ENCODE results near the gene DOLPP1. TPM values are rescaled to one million over a fixed set of nuclear protein-coding genes. Genes with fewer than 3 reads are reported as not detected.

Gene DOLPP1
- total RNA-seq, 1 donor: 10.5 TPM

DNA sequence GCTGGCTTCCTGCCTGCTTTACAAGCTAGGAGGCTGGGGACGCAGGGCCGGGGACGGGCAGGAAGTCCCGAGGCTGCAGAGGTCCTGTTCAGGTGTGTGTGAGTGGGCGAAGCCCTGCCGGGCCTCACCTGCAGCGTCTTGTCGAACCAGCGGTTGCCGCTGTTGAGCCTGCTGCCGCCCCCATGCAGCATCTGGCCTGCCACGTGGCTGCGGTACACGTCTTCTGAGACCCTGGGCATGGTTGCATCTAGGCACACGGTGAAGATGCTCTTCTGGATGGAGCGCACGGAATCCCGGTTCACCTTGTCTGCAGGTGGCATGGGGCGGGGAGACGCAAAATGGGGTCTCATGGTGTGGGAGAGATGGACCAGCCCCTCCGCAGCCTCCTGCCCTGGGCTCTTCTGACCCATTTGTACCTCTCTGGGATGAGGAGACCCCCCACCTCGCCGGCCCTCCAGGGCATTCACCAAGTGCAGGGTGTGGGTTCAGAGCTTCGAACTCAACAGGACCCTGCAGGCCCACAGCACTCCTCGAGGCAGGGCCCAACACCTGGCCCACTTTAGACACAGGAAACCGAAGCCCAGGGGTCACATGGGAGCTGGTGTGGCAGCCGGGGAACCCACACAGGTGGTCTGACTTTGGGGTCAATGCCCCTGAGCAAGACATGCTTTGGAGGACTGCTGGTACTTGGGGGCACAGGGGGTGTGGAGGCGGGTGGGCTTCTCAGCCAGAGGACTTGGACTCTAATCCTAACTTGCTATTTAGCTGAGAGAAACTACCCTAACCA, 19.7 kb downstream of the DOLPP1 start:
- no peak overlapping the region for H3K27ac ChIP-seq (ENCODE audit: low read depth, low read length)
- H3K4me1 ChIP-seq (ENCODE audit: insufficient read depth, low read length): no peaks in the 10 kb centered on the region
- TF ChIP-seq, protein P1, sequence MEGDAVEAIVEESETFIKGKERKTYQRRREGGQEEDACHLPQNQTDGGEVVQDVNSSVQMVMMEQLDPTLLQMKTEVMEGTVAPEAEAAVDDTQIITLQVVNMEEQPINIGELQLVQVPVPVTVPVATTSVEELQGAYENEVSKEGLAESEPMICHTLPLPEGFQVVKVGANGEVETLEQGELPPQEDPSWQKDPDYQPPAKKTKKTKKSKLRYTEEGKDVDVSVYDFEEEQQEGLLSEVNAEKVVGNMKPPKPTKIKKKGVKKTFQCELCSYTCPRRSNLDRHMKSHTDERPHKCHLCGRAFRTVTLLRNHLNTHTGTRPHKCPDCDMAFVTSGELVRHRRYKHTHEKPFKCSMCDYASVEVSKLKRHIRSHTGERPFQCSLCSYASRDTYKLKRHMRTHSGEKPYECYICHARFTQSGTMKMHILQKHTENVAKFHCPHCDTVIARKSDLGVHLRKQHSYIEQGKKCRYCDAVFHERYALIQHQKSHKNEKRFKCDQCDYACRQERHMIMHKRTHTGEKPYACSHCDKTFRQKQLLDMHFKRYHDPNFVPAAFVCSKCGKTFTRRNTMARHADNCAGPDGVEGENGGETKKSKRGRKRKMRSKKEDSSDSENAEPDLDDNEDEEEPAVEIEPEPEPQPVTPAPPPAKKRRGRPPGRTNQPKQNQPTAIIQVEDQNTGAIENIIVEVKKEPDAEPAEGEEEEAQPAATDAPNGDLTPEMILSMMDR (IDR thresholded peaks at IDR 0.05; ENCODE audit: extremely low read depth, low read depth, low read length): no peak
- peaks cover 11% of the 10 kb centered on the region for H3K36me3 ChIP-seq (ENCODE audit: insufficient read depth, low read length)
- no peak overlapping the region for H3K4me2 ChIP-seq (ENCODE audit: insufficient read depth, low read length)
- DNase-seq (ENCODE audit: insufficient read length, low spot score, missing footprints): peak; percentile 49
- no peaks in the 10 kb centered on the region for H3K79me2 ChIP-seq (ENCODE audit: insufficient read depth, low read length)
- H4K20me1 ChIP-seq (ENCODE audit: insufficient read depth, low read length): no peaks in the 10 kb centered on the region
- no peak overlapping the region for H2AFZ ChIP-seq (ENCODE audit: low read length)
- H3K9me3 ChIP-seq (ENCODE audit: low read depth, low read length): no peaks in the 10 kb centered on the region
- H3K4me3 ChIP-seq (ENCODE audit: insufficient read depth, low read length): no peak overlapping the region
- no peaks in the 10 kb centered on the region for H3K27me3 ChIP-seq (ENCODE audit: insufficient read depth, low read length)

DNA sequence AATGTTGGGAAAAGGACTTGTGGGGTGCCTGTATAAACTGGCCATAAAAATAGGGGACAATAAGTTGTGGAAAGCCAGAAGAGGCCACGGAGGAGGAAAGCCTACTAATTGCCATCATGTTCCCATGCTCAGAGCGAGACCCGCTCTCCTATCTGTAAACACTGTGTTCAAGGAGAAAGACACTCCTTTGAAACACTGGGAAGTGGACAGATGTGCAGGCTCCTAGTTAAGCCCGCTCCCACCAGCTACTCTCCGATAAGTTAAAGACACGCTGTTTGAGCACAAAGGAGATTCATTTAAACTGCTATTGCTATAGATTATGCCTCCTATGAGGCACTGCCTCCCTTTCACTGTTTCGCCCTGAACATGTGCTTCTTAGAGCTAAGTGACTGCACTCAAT, 20.4 kb downstream of the DOLPP1 start:
- Histone ChIP-seq H3K9me3 (ENCODE audit: low read depth, low read length) (no peaks in the 10 kb centered on the region), H3K27me3 (ENCODE audit: insufficient read depth, low read length) (no peaks in the 10 kb centered on the region), H3K27ac (ENCODE audit: low read depth, low read length) (no peak overlapping the region), H2AFZ (ENCODE audit: low read length) (no peak overlapping the region), H3K79me2 (ENCODE audit: insufficient read depth, low read length) (no peaks in the 10 kb centered on the region), H4K20me1 (ENCODE audit: insufficient read depth, low read length) (no peaks in the 10 kb centered on the region), H3K36me3 (ENCODE audit: insufficient read depth, low read length) (peaks cover 5% of the 10 kb centered on the region), H3K4me1 (ENCODE audit: insufficient read depth, low read length) (no peaks in the 10 kb centered on the region), H3K4me3 (ENCODE audit: insufficient read depth, low read length) (no peak overlapping the region), H3K4me2 (ENCODE audit: insufficient read depth, low read length) (no peak overlapping the region)
- TF ChIP-seq, protein P1 (IDR thresholded peaks at IDR 0.05; ENCODE audit: extremely low read depth, low read depth, low read length): no peak
- DNase-seq (ENCODE audit: insufficient read length, low spot score, missing footprints): no peak

DNA sequence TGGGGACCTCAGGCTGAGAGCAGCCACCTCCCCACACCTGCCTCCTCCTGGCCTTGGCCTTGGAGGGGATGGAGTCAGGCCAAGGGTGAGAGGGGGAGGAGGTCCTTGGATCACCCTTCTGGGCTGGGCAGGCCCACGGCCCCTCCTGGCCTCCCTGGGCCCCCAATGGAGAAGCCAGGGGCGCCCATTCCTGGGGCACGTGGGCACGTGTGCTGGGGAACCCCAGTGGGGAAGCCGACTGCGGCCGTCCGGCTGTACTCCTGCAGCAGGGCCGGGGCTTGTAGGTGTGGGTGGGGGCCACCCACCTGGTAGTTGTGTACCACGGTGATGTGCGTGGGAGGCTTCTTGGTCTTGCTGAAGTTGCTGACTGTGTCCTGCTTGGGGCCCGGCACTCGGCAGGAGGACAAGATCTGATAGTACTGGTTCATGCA, 21.2 kb downstream of the DOLPP1 start:
- peaks cover 5% of the 10 kb centered on the region for H3K36me3 ChIP-seq (ENCODE audit: insufficient read depth, low read length)
- H3K4me1 ChIP-seq (ENCODE audit: insufficient read depth, low read length): no peaks in the 10 kb centered on the region
- H3K79me2 ChIP-seq (ENCODE audit: insufficient read depth, low read length): no peaks in the 10 kb centered on the region
- no peaks in the 10 kb centered on the region for H3K9me3 ChIP-seq (ENCODE audit: low read depth, low read length)
- no peak overlapping the region for H3K4me3 ChIP-seq (ENCODE audit: insufficient read depth, low read length)
- H2AFZ ChIP-seq (ENCODE audit: low read length): no peak overlapping the region
- DNase-seq (ENCODE audit: insufficient read length, low spot score, missing footprints): peak; percentile 60
- TF ChIP-seq, protein P1 (IDR thresholded peaks at IDR 0.05; ENCODE audit: extremely low read depth, low read depth, low read length): no peak
- no peak overlapping the region for H3K27ac ChIP-seq (ENCODE audit: low read depth, low read length)
- H4K20me1 ChIP-seq (ENCODE audit: insufficient read depth, low read length): no peaks in the 10 kb centered on the region
- H3K27me3 ChIP-seq (ENCODE audit: insufficient read depth, low read length): no peaks in the 10 kb centered on the region
- no peak overlapping the region for H3K4me2 ChIP-seq (ENCODE audit: insufficient read depth, low read length)

DNA sequence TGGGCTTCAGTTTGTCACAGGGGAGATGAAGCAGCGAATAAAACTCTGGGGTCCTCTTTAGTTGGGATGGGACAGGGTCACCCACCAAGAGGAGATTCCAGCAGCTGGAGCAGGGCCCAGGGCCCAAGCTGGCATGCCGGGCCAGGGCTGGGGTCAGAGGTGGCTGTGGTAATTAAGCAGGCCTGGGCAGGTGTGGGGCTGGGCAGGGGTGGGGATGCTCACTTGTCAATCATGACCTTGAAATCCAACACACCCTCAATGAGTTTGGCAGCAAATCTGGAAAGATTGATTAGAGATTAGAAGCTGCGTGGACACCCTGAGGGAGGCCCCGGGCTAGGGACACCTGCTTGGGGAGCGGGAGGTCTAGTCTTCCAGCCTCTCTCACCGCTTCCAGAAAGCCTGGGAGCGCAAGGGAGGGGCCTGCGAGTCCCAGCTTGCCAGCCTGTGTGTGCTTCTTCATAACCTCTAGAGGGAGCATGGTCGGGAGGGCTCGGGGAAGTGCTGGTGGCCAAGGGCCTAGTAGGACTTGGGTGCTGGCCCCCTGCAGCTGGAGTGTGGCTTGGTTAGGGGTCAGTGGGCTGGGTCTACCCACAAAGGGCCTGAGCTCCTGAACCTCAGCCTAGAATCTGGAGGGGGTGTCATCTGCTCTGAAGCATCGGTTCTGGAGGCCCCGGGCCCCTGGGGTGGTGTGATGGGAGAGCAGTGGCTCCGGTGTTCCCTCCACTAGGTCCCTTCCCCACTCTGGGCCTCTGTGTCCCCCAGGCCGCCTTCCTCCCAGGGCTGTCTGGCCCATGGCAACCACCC, 22.1 kb downstream of the DOLPP1 start:
- peaks cover 13% of the 10 kb centered on the region for H3K36me3 ChIP-seq (ENCODE audit: insufficient read depth, low read length)
- no peak overlapping the region for H3K4me3 ChIP-seq (ENCODE audit: insufficient read depth, low read length)
- TF ChIP-seq, protein P1 (IDR thresholded peaks at IDR 0.05; ENCODE audit: extremely low read depth, low read depth, low read length): peak; percentile 63
- no peak overlapping the region for H2AFZ ChIP-seq (ENCODE audit: low read length)
- H3K79me2 ChIP-seq (ENCODE audit: insufficient read depth, low read length): no peaks in the 10 kb centered on the region
- DNase-seq (ENCODE audit: insufficient read length, low spot score, missing footprints): peak; percentile 97
- no peaks in the 10 kb centered on the region for H3K9me3 ChIP-seq (ENCODE audit: low read depth, low read length)
- no peak overlapping the region for H3K4me2 ChIP-seq (ENCODE audit: insufficient read depth, low read length)
- H3K27me3 ChIP-seq (ENCODE audit: insufficient read depth, low read length): no peaks in the 10 kb centered on the region
- H4K20me1 ChIP-seq (ENCODE audit: insufficient read depth, low read length): peaks cover 5% of the 10 kb centered on the region
- H3K27ac ChIP-seq (ENCODE audit: low read depth, low read length): no peak overlapping the region
- no peaks in the 10 kb centered on the region for H3K4me1 ChIP-seq (ENCODE audit: insufficient read depth, low read length)

All from osteoblast (primary cell).